ENCODE results near the gene ERICH4. TPM values are rescaled to one million over a fixed set of nuclear protein-coding genes. Genes with fewer than 3 reads are reported as not detected.

The ERICH4 gene
- polyA plus RNA-seq, 1 of the 3 experiments (the other 2 are of a cell fraction), result not detected

- no peak for TF ChIP-seq EP300 (IDR thresholded peaks at IDR 0.05; ENCODE audit: borderline replicate concordance in 1 of 2, low read depth in 1 of 2, low read length in 1 of 2)
- no peak for TF ChIP-seq RCOR1 (IDR thresholded peaks at IDR 0.05; ENCODE audit: low read length)
- TF ChIP-seq SIN3A (IDR thresholded peaks at IDR 0.05; ENCODE audit: borderline replicate concordance, low read depth, low read length), result no peak
- no peak for TF ChIP-seq ELF1 (IDR thresholded peaks at IDR 0.05)
- no peak for TF ChIP-seq USF2 (IDR thresholded peaks at IDR 0.05; ENCODE audit: borderline replicate concordance, low read depth, low read length)
- no peak for TF ChIP-seq FOXJ3 (CRISPR knock-in tag; IDR thresholded peaks at IDR 0.05)
Measured at GRCh38 chr19:41409288-41409687, 33.7 kb upstream of the ERICH4 start (continued).

- no peak overlapping the region for H3K9ac ChIP-seq
- no peaks in the 10 kb centered on the region for H3K9me3 ChIP-seq
- 97% methylated on average over 19 of the region's 23 CpGs for WGBS (ENCODE audit: low lambda C conversion rate)
- H3K4me2 ChIP-seq, result no peak overlapping the region
- H3K36me3 ChIP-seq (replicated peaks in 1 of 2; ENCODE audit: control insufficient read depth in 1 of 2, insufficient read depth in 2 of 2, low read length in 1 of 2), result peaks cover 0 to 23% of the 10 kb centered on the region in 2 experiments
- no peaks in the 10 kb centered on the region for H3K27me3 ChIP-seq (ENCODE audit: insufficient read depth)
- no peaks in the 10 kb centered on the region for H4K20me1 ChIP-seq (ENCODE audit: insufficient read depth)
- H2AFZ ChIP-seq (ENCODE audit: low read depth), result no peak overlapping the region
- no peak for TF ChIP-seq GABPA (IDR thresholded peaks at IDR 0.05; ENCODE audit: low read depth)
- no peak for TF ChIP-seq RXRA (IDR thresholded peaks at IDR 0.05; ENCODE audit: borderline replicate concordance, low read depth)
- TF ChIP-seq RCOR1 (IDR thresholded peaks at IDR 0.05; ENCODE audit: low read length), result no peak
- no peak for TF ChIP-seq JUND (IDR thresholded peaks at IDR 0.05)
- no peak for TF ChIP-seq USF1 (IDR thresholded peaks at IDR 0.05; ENCODE audit: borderline replicate concordance, low read depth)
- no peak for TF ChIP-seq MEF2A (IDR thresholded peaks at IDR 0.05; ENCODE audit: borderline replicate concordance, low read depth)
- TF ChIP-seq SMC3 (IDR thresholded peaks at IDR 0.05; ENCODE audit: low read depth, low read length), result no peak
- TF ChIP-seq RAD21 (IDR thresholded peaks at IDR 0.05; ENCODE audit: low read length), result no peak
- no peaks in the 10 kb centered on the region for H3K79me2 ChIP-seq (ENCODE audit: insufficient read depth)
- no peak overlapping the region for H3K4me3 ChIP-seq (ENCODE audit: low read depth in 2 of 2, low read length in 1 of 2)
- no peaks in the 10 kb centered on the region for H3F3A ChIP-seq (replicated peaks; ENCODE audit: insufficient read depth)
- DNase-seq, result no peak
- peaks cover 0 to 12% of the 10 kb centered on the region in 2 experiments; a peak in 1 of 4 replicates for H3K4me1 ChIP-seq (ENCODE audit: control insufficient read depth in 1 of 2, insufficient read depth in 2 of 2, low read depth in 1 of 2, low read length in 1 of 2)
- CTCF ChIA-PET, result no interaction called here
- H3K27ac ChIP-seq (ENCODE audit: low read depth in 2 of 2, low read length in 1 of 2), result no peak overlapping the region
- POLR2A ChIA-PET, result no interaction called here
- no peaks in the 10 kb centered on the region for H3K9me2 ChIP-seq
Measured at GRCh38 chr19:41410336-41411054, 32.5 kb upstream of the ERICH4 start.

All from SK-N-SH (cell line).